GM18505 (cell line): ENCODE measurements around the gene ZNF782.
"Not testable (repeated sequence)": the region's sequence is repeated elsewhere in the genome, so short reads cannot be mapped to it uniquely, and the experiment has no call there.

ENCODE experiments used
- ATAC-seq: cut with Tn5 transposase; IDR thresholded peaks from one replicate; pipeline ENCODE4 v1.9.1; 2021; ENCODE audit not compliant: unreplicated experiment
- POLR2A ChIP-seq: IDR thresholded peaks from 4 replicates; pipeline ENCODE4 v1.6.1; 2011; ENCODE audit warnings: borderline replicate concordance; ENCODE audit not compliant: insufficient read depth, insufficient read length; ENCODE audit errors: extremely low read depth

ZNF782 gene

DNA sequence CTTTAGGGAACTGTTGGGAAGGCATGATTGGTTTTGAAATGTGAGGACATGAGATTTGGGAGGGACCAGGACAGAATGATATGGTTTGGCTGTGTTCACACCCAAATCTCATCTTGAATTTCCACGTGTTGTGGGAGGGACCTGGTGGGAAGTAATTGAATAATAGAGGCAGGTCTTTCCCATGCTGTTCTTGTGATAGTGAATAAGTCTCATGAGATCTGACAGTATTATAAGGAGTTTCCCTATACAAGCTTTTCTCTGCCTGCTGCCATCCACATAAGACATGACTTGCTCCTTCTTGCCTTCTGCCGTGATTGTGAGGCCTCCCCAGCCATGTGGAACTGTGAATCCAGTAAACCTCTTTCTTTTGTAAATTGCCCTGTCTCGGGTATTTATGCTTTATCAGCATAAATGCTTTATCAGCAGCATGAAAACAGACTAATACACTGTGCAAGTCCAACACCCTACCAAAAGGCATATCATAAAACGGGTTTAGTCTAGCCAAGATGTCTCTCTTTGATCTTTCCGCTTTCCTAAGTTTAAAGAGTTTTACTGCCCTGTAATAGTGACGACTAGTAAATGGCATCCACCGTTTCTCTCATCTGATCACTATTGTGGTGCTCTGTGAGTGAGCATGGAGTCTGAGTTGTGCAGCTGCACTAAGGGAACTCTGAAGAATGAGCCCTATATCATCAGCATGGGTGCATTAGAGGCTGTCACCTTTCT, 12.9 kb upstream of the ZNF782 start:
- TF ChIP-seq POLR2A, result no peak
- no peak for ATAC-seq

DNA sequence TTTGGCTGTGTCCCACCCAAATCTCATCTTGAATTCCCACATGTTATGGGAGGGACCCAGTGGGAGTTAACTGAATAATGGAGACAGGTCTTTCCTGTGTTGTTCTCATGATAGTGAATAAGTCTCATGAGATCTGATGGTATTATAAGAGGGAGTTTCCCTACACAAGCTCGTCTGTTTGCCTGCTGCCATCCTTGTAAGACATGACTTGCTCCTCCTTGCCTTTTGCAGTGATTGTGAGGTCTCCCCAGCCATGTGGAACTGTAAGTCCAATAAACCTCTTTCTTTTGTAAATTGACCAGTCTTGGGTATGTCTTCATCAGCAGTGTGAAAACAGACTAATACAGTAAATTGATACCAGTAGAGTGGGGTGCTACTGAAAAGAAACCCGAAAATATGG, 10.9 kb upstream of the ZNF782 start:
- not testable (repeated sequence) for ATAC-seq

DNA sequence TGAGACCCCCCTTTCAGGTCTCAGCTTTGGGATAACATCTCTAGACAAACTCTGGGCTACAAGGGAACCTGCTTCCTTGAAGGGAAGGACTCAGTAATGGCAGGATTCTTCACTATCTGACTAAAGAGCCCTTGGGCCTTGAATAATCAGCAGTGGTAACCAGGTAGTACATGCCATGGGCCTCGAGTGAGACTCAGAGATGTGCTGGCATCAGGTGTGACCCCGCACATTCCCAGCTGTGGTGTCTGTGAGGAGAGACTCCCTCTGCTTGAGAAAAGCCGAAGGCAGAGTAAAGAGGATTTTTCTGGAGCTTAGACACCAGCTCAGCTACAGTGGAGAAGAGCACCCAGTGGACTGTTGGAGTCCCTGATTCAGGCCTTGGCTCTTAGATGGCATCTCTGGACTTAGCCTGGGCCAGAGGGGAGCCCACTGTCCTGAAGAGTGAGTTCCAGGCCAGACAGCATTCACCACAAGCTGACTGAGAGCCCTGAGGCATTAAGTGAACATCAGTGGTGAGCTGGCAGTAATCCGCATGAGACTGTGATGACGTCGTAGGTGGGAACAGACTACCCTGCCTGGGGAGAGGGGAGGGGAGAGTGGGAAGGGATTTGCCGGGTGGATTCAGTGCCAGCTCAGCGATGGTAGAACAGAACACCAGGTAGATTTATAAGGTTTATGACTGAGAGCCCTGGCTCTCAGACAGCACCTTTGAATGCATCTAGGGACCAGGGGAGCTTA, 5.3 kb upstream of the ZNF782 start:
- no peak for ATAC-seq
- TF ChIP-seq POLR2A, result no peak

DNA sequence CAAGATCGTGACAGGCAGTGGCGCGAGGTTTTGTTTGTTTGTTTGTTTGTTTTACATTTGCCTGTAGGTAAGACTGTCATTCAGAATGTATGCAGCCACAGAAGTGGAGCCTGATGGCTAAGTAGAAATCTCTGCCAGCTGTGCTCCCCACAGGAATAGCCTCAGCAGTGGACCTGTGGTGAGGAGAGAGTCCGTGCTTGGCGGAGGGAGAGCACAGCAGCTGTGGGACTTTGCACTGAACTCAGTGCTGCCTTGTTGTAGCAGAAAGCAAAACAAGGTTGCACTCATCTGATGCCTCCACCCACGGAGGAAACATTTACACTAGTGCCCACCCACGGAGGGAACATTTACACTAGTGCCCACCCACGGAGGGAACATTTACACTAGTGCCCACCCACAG, 4.4 kb upstream of the ZNF782 start:
- TF ChIP-seq POLR2A, result no peak

DNA sequence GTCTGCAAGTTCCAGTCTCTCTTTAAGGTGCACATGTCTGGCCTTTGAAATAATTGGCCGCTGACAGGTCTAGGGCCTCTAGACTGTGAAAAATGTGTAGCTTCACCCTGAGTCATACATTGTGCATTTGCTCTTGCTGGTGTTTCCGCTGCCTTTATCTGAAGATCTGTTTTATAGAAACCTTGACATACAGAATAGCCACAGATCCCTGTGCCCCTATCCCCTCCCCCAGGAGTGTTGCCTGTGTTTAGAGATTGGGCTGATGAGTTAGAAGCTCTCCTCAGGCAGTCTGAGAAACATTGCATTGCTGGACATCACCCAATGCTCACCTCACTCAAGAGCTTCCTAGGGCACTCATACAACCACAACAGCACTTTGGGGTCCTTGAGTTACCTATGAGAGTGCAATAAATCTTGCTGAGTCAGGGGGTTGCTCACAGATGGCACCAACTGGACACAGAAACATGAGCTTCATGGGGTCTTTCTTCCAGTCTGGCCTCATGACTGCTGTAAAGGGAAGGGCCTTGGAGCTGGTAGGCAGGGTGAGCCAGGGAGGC, 3.8 kb upstream of the ZNF782 start:
- no peak for TF ChIP-seq POLR2A
- ATAC-seq, result no peak

More for the DNA sequence above, 4.4 kb upstream of the ZNF782 start:
- no peak for ATAC-seq

DNA sequence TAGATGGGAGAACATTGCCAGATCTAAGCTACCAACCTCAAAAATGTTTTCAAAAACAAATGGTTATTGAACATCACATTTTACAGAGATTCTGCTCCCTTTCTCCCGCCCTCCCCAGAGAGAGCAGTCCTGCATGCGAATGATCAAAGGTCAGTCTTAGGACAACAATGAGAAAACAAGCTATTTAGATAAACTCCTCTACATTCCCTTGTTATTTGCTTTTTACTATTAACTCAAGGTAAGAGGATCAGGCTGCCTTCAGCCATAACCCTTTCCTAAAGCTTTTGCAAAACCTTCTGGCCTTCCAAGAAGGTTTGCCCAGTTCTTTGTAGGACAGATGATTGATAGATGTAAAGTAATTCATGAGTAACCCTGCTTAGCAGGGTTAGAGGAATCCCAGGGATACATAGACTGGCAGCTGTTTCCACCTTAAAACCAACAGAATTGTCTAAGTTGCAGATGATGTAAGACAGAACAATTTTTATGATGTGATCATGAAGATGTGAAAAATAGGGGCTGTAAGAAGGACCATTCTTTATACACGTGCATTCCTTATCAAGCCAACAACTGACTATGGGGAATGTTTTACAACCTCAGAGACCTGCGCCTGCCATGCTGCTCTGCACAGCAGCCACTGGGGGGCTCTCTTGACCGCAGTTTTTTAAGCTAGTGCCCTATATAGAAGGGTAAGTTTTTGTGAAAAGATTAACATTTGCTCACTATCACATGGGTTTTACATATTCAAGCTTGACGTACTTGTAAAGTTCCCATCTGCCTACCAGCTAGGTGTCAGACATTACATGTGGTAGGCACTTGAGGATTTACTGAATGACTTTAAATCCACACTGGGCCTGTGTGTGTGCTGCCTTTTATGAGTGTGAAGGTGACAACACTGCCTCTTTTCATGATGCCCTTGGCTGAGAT, 2.3 kb upstream of the ZNF782 start:
- ATAC-seq, result peak; percentile 56

DNA sequence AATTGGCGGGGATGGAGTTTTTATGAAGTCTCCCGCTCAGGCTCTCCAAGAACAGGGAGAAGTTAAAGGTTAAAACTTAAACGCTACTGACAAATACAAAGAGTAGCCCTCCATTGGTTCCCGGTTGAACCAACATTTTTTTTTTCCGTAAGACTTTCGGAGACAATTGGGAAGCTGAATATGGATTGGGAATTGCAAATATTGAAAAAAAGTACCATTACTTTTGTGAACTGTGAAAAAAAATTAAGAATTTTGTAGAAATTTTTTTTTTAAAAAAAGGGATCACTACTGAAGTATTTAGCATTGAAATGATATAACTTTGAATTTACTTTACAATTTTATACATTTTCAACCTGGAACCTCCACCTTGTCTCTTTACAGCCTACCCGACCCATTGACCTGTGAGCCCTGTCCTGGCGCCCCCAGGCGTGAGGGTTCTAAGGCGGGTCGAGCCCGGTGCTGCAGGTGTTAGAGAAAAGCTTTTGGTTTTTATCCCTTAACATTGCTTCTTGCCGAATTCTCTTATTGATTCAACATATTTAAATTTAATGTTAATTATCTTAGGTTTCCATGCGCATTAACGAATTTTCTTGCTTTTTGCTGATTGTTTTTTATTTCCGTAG, 448 bp upstream of the ZNF782 start:
- TF ChIP-seq POLR2A, result no peak
- no peak for ATAC-seq

More for the DNA sequence above, 2.3 kb upstream of the ZNF782 start:
- no peak for TF ChIP-seq POLR2A

DNA sequence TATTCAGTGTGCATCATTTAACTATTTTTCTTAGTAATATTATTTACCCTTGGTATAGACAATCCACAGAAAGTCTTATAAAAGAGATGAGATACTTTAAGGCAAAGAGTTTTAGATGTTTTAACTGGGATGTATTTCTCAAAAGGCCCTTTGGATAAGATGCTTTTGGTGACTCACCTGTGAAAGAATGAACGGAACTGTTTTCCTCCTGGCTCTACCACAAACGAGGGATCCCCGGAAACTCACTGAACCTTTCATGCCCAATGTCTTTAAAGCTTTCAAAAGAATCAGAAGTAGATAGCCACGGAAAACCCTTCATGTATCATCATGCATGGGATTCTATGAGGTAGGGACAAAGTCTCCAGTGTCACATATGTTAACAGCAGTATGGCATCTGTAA, 1.6 kb downstream of the ZNF782 start:
- no peak for ATAC-seq
- no peak for TF ChIP-seq POLR2A

DNA sequence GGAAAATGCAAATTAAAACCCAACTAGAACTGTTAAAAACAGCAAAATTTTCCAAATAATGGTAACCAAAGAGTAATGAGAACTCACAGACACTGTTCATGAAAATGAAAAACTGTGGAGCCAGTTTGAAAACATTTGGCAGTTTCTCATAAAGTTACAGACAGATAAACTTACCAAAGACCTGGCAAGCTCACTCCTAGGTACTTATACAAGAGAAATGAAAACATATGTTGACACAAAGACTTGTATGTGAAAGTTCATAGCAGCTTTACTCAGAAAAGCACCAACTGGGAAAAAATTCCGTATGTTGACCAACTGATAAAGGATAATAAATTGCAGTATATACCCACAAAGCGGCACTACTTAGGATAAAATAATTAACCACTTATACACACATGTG, 10.3 kb downstream of the ZNF782 start:
- no peak for TF ChIP-seq POLR2A
- ATAC-seq, result no peak

DNA sequence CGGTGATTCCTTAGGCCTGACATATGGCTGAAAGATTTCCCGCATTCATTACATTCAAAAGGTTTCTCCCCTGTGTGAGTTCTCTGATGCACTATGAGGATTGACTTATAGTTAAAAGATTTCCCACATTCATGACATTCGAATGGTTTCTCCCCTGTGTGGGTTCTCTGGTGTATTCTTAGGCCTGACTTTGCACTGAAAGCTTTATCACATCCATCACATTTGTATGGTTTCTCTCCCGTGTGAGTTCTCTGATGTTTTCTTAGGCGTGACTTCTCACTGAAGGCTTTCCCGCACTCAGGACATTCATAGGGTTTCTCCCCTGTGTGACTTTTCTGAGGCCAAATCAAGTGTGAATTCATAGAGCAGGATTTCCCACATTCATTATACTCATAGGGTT, 35.8 kb downstream of the ZNF782 start:
- no peak for ATAC-seq
- TF ChIP-seq POLR2A, result no peak

DNA sequence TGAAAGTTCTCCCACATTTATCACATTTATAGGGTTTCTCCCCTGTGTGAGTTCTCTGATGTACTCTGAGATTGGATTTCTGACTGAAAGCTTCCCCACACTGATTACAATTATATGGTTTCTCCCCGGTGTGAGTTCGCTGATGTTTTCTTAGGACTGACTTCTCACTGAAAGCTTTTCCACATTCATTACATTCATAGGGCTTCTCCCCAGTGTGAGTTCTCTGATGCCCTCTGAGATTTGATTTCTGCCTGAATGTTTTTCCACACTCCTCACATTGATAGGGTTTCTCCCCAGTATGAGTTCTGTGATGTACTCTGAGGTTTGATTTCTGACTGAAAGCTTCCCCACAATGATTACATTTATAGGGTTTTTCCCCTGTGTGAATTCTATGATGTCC, 36.3 kb downstream of the ZNF782 start:
- no peak for TF ChIP-seq POLR2A

DNA sequence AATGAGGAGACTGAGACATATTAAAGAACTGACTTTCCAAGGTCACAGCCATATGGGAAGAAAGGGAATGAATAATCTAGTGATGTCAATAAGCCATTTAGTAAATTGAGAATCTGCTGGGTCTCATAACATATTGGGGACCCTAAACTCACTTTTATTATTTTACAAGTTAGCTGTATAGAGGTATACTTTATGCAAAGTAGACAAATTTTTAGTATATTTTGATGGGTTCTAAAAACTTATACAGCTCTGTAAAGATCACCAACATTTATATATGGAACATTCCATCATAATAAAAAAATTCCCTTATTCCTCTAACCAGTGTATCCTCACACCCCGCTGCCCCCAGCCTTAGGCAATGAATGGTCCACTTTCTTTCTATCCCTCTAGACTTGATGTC, 40.7 kb downstream of the ZNF782 start:
- no peak for ATAC-seq
- no peak for TF ChIP-seq POLR2A

More for the DNA sequence above, 36.3 kb downstream of the ZNF782 start:
- ATAC-seq, result no peak

DNA sequence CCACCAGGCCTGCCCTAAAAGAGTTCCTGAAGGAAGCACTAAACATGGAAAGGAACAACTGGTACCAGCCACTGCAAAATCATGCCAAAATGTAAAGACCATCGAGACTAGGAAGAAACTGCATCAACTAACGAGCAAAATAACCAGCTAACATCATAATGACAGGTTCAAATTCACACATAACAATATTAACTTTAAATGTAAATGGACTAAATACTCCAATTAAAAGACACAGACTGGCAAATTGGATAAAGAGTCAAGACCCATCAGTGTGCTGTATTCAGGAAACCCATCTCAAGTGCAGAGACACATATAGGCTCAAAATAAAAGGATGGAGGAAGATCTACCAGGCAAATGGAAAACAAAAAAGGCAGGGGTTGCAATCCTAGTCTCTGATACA, 55.4 kb downstream of the ZNF782 start:
- not testable (repeated sequence) for ATAC-seq

DNA sequence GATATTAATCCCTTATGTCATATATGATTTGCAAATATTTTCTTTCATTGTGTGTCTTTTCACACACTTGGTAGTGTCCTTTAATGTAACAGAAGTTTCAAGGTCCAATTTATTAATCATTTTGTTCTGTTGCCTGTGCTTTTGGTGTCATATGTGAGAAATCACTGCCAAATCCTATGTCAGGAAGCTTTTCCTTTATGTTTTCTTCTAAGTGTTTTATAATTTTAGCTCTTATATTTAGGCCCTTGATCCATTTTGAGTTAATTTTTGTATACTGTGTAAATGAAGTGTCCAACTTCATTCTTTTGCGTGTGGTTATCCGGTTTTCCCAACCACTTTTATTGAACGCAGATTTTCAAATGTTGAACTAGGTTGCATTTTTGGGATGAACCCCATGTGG, 70.3 kb downstream of the ZNF782 start:
- TF ChIP-seq POLR2A, result no peak
- ATAC-seq, result no peak

DNA sequence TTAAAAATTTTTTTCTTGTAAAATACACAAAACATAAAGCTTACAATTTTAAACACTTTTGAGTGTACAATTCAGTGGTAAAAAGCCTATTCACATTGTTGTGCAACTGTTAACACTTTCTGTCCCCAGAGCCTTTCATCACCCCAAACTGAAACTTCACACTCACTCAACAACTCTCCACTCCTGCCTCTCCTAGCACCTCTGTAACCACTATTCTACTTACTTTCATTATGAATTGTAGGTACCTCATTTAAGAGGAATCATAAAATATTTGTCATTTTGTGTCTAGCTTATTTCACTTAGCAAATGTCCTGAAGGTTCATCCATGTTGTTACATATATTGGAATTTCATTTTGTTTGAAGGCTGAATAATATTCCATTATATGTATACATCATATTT, 72.1 kb downstream of the ZNF782 start:
- ATAC-seq, result no peak
- no peak for TF ChIP-seq POLR2A
